ENCODE results near the gene SLC5A1.

Gene SLC5A1

DNA sequence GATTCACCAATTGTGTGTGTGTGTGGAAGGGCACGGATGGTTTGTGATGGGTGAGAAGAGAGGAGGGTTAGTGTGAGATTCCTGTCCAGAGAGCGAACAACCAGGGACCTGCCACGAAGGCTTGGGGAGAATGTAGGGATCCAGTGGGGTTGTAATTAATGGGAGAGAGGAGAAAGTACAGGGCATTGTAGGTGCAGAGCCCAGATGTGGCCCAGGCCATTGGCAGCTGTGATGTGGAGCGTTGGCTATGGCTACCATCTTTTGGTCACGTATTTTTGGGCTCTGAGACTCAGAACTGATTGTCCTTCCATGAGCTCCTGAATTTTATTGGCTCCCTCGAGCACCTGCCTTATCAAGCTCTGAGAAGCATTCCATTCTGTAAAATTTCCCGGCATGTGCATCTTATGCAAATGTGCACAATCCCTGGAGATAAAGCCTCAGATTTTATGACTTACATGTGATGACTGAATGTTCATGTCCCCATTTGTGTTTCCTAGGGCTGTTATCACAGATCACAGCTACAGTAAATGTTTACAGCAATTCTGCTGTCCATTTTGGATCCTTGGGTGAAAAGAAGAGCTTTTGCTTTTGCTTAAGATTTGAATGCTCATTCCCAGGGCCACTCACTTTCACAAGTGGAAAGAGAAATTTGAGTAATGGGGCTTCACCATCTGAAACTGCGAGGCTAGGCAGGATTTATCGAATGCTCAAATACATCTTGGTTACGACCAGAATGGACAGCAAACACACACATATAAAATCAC is 33.1 kb downstream of the SLC5A1 start:
- no peak overlapping the region for H3K9ac ChIP-seq (ENCODE audit: low read depth, low read length)
- H3K36me3 ChIP-seq (ENCODE audit: insufficient read depth, low read depth, low read length), result no peaks in the 10 kb centered on the region
- no peaks in the 10 kb centered on the region for H3K9me3 ChIP-seq (ENCODE audit: insufficient read depth, low read depth, low read length)
- H3K4me1 ChIP-seq (ENCODE audit: insufficient read depth, low read length), result peaks cover 3% of the 10 kb centered on the region; the same call in 1 of the 2 replicates
- H3K4me3 ChIP-seq (ENCODE audit: low read length), result no peak overlapping the region
- H3K27me3 ChIP-seq (ENCODE audit: insufficient read depth, low read length), result 0 out of 2 replicates have a peak, but pooled peaks cover 3% of the 10 kb centered on the region
- no peak overlapping the region for H3K27ac ChIP-seq (ENCODE audit: low read length)

- H3K36me3 ChIP-seq (ENCODE audit: insufficient read depth, low read depth, low read length), result no peaks in the 10 kb centered on the region
- H3K4me3 ChIP-seq (ENCODE audit: low read length), result no peak overlapping the region
- no peak overlapping the region for H3K9ac ChIP-seq (ENCODE audit: low read depth, low read length)
- no peaks in the 10 kb centered on the region for H3K9me3 ChIP-seq (ENCODE audit: insufficient read depth, low read depth, low read length)
- H3K27ac ChIP-seq (ENCODE audit: low read length), result no peak overlapping the region
- 0 out of 2 replicates have a peak, but pooled peaks cover 3% of the 10 kb centered on the region for H3K27me3 ChIP-seq (ENCODE audit: insufficient read depth, low read length)
- peaks cover 3% of the 10 kb centered on the region; the same call in 1 of the 2 replicates for H3K4me1 ChIP-seq (ENCODE audit: insufficient read depth, low read length)
Observed at GRCh38 chr22:32076761-32077084, 33.7 kb downstream of the SLC5A1 start.

DNA sequence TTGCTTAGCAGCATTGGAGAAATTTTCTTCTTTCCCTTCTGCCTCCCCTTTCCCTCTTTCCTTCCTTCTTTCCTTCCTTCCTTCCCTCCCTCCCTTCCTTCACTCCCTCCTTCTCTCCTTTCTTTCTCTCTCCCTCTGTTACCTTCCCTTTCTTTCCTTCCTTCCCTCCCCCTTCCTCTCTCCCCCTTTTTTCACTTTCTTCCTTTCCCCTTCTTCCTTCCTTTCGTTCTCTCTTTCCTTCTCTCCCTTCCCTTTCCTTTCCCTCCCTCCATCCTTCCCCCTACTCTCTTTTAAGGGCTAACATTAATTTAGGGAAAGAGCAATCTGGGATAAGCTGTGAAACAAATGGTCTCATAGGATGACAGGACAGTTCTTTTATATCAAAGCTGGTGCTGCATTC is 34.1 kb downstream of the SLC5A1 start:
- no peak overlapping the region for H3K27ac ChIP-seq (ENCODE audit: low read length)
- H3K4me3 ChIP-seq (ENCODE audit: low read length), result no peak overlapping the region
- H3K4me1 ChIP-seq (ENCODE audit: insufficient read depth, low read length), result peaks cover 3% of the 10 kb centered on the region; the same call in 1 of the 2 replicates

DNA sequence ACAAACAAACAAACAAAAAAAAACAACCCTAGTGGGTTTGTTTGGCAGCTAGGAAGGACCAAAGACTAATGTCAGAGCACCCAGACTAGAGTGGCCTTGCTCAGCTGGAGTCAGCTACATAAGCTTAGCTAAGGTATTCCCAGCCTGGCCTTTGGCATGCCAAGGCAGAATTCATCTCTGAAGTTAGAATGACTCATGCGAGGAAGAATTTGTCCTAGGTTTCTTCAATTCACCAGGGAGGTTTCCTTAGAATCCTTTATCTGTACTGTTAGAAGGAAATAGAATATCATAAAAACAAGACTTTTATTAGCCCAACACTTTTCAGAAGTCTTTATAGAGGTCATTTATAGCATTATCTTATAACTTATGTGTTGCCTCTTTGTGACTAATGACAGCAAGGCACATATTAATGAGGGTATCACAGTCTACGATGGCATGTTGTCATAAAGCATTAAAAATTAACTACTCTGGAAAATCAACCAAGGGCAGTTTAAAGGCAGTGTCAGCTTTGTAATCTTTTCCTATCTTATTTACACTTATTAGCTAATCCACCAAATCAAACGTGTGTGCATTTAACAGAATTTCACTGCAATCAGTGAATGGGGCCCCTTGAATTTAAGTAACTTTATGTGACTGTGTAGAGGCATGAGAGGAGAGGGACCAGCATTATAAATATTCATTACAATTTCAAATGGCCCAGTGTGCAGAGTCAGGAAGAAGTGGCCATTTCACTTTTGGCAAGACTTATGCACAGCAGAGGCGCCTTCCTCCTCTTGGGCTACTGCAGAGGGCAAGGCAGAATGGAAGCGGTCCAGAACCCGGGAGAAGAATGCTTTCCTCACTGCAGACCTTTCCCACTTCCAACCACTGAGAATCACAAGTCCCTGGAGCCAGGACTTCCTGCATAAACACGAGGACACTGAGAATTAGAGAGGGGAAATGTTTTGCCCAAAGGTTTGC is 36.3 kb downstream of the SLC5A1 start:
- Histone ChIP-seq H3K4me3 (ENCODE audit: low read length) (no peak overlapping the region), H3K9me3 (ENCODE audit: insufficient read depth, low read depth, low read length) (no peaks in the 10 kb centered on the region), H3K27ac (ENCODE audit: low read length) (no peak overlapping the region), H3K27me3 (ENCODE audit: insufficient read depth, low read length) (0 out of 2 replicates have a peak, but pooled peaks cover 3% of the 10 kb centered on the region), H3K36me3 (ENCODE audit: insufficient read depth, low read depth, low read length) (no peaks in the 10 kb centered on the region), H3K9ac (ENCODE audit: low read depth, low read length) (no peak overlapping the region), H3K4me1 (ENCODE audit: insufficient read depth, low read length) (peaks cover 3% of the 10 kb centered on the region; the same call in 1 of the 2 replicates)

More for the DNA sequence above, 34.1 kb downstream of the SLC5A1 start:
- H3K27me3 ChIP-seq (ENCODE audit: insufficient read depth, low read length), result 0 out of 2 replicates have a peak, but pooled peaks cover 3% of the 10 kb centered on the region
- no peaks in the 10 kb centered on the region for H3K9me3 ChIP-seq (ENCODE audit: insufficient read depth, low read depth, low read length)
- no peak overlapping the region for H3K9ac ChIP-seq (ENCODE audit: low read depth, low read length)
- H3K36me3 ChIP-seq (ENCODE audit: insufficient read depth, low read depth, low read length), result no peaks in the 10 kb centered on the region

DNA sequence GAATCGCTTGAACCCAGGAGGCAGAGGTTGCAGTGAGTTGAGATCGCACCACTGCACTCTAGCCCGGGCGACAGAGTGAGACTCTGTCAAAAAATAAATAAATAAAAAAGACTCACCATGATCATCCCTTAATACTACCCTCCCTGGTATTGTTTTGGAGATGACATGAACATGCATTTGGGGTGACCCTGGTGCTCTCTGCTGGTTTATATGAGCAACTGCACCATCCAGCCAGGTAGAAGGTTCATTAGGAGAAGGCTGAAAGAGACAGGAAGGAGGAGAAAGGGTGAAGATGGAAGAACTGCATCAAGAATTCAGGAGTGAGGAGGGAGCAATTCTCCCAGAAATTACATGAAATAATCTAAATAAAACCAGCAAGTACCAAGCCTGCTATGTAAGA is 37.8 kb downstream of the SLC5A1 start:
- Histone ChIP-seq H3K36me3 (ENCODE audit: insufficient read depth, low read depth, low read length) (no peaks in the 10 kb centered on the region), H3K9ac (ENCODE audit: low read depth, low read length) (no peak overlapping the region), H3K27me3 (ENCODE audit: insufficient read depth, low read length) (0 out of 2 replicates have a peak, but pooled peaks cover 2% of the 10 kb centered on the region), H3K27ac (ENCODE audit: low read length) (no peak overlapping the region), H3K4me3 (ENCODE audit: low read length) (no peak overlapping the region), H3K9me3 (ENCODE audit: insufficient read depth, low read depth, low read length) (no peaks in the 10 kb centered on the region), H3K4me1 (ENCODE audit: insufficient read depth, low read length) (peaks cover 3% of the 10 kb centered on the region; the same call in 1 of the 2 replicates)

- Histone ChIP-seq H3K9ac (ENCODE audit: low read depth, low read length) (no peak overlapping the region), H3K4me1 (ENCODE audit: insufficient read depth, low read length) (peaks cover 3% of the 10 kb centered on the region; the same call in 1 of the 2 replicates), H3K4me3 (ENCODE audit: low read length) (no peak overlapping the region), H3K9me3 (ENCODE audit: insufficient read depth, low read depth, low read length) (no peaks in the 10 kb centered on the region), H3K27me3 (ENCODE audit: insufficient read depth, low read length) (no peaks in the 10 kb centered on the region), H3K27ac (ENCODE audit: low read length) (no peak overlapping the region), H3K36me3 (ENCODE audit: insufficient read depth, low read depth, low read length) (no peaks in the 10 kb centered on the region)
Observed at GRCh38 chr22:32082331-32082730, 39.3 kb downstream of the SLC5A1 start.

DNA sequence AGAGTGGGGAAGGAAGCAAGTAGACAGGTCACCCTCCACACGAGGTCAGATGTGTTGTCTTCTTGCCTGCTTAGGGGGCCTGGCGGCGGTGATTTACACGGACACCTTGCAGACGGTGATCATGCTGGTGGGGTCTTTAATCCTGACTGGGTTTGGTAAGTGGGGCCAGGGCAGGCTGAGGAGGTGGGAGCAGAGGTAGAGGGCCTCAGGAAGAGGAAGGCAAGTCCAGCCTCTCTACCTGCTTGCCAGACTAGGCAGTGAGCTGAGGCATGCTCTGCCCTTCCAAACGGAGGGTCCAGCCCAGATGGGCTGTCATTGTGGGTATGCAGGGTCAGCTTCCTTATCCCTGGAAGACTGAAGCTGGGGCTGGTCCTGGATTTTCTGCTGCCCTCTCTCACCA is 39.9 kb downstream of the SLC5A1 start:
- Histone ChIP-seq H3K4me1 (ENCODE audit: insufficient read depth, low read length) (peaks cover 3% of the 10 kb centered on the region; the same call in 1 of the 2 replicates), H3K4me3 (ENCODE audit: low read length) (no peak overlapping the region), H3K36me3 (ENCODE audit: insufficient read depth, low read depth, low read length) (no peaks in the 10 kb centered on the region), H3K27ac (ENCODE audit: low read length) (no peak overlapping the region), H3K9ac (ENCODE audit: low read depth, low read length) (no peak overlapping the region), H3K27me3 (ENCODE audit: insufficient read depth, low read length) (no peaks in the 10 kb centered on the region), H3K9me3 (ENCODE audit: insufficient read depth, low read depth, low read length) (no peaks in the 10 kb centered on the region)

- H3K36me3 ChIP-seq (ENCODE audit: insufficient read depth, low read depth, low read length), result no peaks in the 10 kb centered on the region
- no peak overlapping the region for H3K9ac ChIP-seq (ENCODE audit: low read depth, low read length)
- H3K9me3 ChIP-seq (ENCODE audit: insufficient read depth, low read depth, low read length), result no peaks in the 10 kb centered on the region
- H3K4me3 ChIP-seq (ENCODE audit: low read length), result no peak overlapping the region
- H3K27me3 ChIP-seq (ENCODE audit: insufficient read depth, low read length), result no peaks in the 10 kb centered on the region
- no peak overlapping the region for H3K27ac ChIP-seq (ENCODE audit: low read length)
- peaks cover 3% of the 10 kb centered on the region; the same call in 1 of the 2 replicates for H3K4me1 ChIP-seq (ENCODE audit: insufficient read depth, low read length)
Observed at GRCh38 chr22:32083814-32084213, 40.8 kb downstream of the SLC5A1 start.

- H3K4me3 ChIP-seq (ENCODE audit: low read length), result no peak overlapping the region
- no peak overlapping the region for H3K27ac ChIP-seq (ENCODE audit: low read length)
- no peaks in the 10 kb centered on the region for H3K9me3 ChIP-seq (ENCODE audit: insufficient read depth, low read depth, low read length)
- no peaks in the 10 kb centered on the region for H3K36me3 ChIP-seq (ENCODE audit: insufficient read depth, low read depth, low read length)
- no peaks in the 10 kb centered on the region for H3K4me1 ChIP-seq (ENCODE audit: insufficient read depth, low read length)
- H3K9ac ChIP-seq (ENCODE audit: low read depth, low read length), result no peak overlapping the region
- H3K27me3 ChIP-seq (ENCODE audit: insufficient read depth, low read length), result 0 out of 2 replicates have a peak, but pooled peaks cover 4% of the 10 kb centered on the region
Observed at GRCh38 chr22:32088084-32088483, 45.0 kb downstream of the SLC5A1 start.

DNA sequence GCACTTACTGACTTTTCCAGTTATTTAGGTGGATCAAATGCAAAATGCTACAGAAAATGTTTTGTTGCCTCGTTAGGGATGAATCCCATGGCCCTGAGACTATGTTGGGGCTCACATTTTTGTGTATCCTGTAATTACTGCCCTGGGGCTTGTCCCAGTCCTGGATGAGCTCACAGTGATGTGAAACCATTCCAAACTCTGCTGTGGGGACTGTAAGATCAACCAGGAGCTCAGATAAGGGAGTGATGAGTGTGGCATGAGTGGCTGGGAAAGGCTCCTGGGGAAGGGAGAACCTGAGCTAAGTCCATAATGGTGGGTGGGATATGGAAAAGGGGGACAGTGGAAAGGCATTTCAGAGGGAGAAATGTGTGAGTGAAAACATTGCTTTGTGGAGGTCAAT is 54.0 kb downstream of the SLC5A1 start:
- H3K4me3 ChIP-seq (ENCODE audit: low read length), result no peak overlapping the region
- H3K27me3 ChIP-seq (ENCODE audit: insufficient read depth, low read length), result peaks cover 32% of the 10 kb centered on the region
- H3K9me3 ChIP-seq (ENCODE audit: insufficient read depth, low read depth, low read length), result no peaks in the 10 kb centered on the region
- no peaks in the 10 kb centered on the region for H3K36me3 ChIP-seq (ENCODE audit: insufficient read depth, low read depth, low read length)
- no peak overlapping the region for H3K27ac ChIP-seq (ENCODE audit: low read length)
- no peaks in the 10 kb centered on the region for H3K4me1 ChIP-seq (ENCODE audit: insufficient read depth, low read length)
- H3K9ac ChIP-seq (ENCODE audit: low read depth, low read length), result no peak overlapping the region

DNA sequence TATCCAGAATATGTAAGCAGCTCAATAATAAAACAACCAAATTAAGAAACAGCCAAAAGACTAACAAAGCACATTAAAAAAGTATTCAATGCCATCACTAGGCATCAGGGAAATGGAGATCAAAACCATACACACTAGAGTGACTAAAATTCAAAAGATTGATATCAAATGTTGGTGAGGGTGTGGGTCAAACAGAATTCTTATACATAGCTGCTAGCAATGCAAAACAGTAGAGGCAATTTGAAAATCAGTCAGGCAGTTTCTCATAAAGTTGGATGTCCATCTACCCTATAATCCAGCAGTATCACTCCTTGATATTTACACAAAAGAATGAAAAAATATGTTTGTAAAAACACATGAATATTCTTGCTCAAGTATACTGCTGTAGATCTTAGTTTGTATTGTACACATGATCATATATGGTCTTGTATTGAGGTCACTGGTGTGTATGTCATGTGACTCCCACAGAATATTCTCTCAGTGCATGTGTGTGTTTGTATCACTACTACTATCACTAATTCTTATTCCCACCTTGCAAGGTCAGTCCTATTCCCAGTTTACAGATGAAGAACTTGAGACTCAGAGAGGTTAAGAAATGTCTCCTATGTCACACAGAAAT is 54.9 kb downstream of the SLC5A1 start:
- Histone ChIP-seq H3K27me3 (ENCODE audit: insufficient read depth, low read length) (peaks cover 33% of the 10 kb centered on the region), H3K36me3 (ENCODE audit: insufficient read depth, low read depth, low read length) (no peaks in the 10 kb centered on the region), H3K27ac (ENCODE audit: low read length) (no peak overlapping the region), H3K9ac (ENCODE audit: low read depth, low read length) (no peak overlapping the region), H3K4me1 (ENCODE audit: insufficient read depth, low read length) (no peaks in the 10 kb centered on the region), H3K9me3 (ENCODE audit: insufficient read depth, low read depth, low read length) (no peaks in the 10 kb centered on the region), H3K4me3 (ENCODE audit: low read length) (no peak overlapping the region)

Data from iPS-20b (cell line).